ENCODE data around the gene SPSB1. TPM values are rescaled to one million over a fixed set of nuclear protein-coding genes. Genes with fewer than 3 reads are reported as not detected.

The SPSB1 gene
- total RNA-seq, 1 experiment from 2014 or later, result 2.9 TPM

DNA sequence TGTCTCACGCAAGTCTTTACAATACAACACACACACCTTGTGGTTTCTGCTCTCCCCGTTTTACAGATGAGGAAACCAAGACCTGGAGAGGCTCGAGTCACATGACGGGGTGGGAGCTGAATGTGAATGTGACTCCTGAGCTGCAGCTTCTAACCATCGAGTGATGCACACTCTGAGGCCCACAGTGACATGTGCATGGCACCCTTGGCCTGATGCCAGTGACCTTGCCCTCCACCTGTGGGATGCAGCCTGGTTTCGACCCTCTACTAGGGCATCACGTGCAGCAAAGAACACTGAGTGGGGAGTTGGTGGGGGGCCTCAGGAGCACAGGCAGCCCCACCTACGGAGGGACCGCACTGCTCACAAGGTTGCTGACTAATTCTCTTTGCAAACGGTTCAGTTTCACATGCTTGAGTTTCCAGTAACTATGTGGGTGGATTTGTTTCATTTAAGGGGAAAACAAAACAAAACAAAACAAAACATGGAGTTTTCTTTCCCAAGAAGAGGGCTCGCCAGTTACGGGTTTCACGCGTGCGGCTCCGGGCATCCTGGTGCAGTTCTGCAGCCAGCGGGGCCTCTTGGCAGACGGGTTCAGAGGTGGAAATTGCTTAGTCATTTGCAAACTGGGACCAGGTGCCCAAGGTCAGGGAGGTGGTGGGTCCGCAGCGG lies 22.9 kb downstream of the SPSB1 start:
- H2BK5ac ChIP-seq (ENCODE audit: insufficient read length, low read length), result no peak overlapping the region
- H3K79me1 ChIP-seq (ENCODE audit: insufficient read depth, low read depth, low read length, poor library complexity, severe bottlenecking), result no peaks in the 10 kb centered on the region
- no peak overlapping the region for H4K91ac ChIP-seq (ENCODE audit: insufficient read length, low read depth, low read length)
- WGBS (ENCODE audit: extremely low coverage, insufficient read length, low lambda C conversion rate), result no CpG with 5 or more reads among the region's 20 CpGs
- no peaks in the 10 kb centered on the region for H3K9me3 ChIP-seq (ENCODE audit: control insufficient read depth, low read depth, low read length)
- H3T11ph ChIP-seq (ENCODE audit: low read length), result no peak overlapping the region
- H2BK120ac ChIP-seq (ENCODE audit: low read depth, low read length, poor library complexity, severe bottlenecking), result no peak overlapping the region
- no peak for TF ChIP-seq CTCF (conservative IDR thresholded peaks at IDR 0.05)
- peaks cover 34 to 43% of the 10 kb centered on the region in 2 experiments for H3K4me1 Mint-ChIP-seq
- H3K4me3 Mint-ChIP-seq, result no peak overlapping the region
- no peak overlapping the region for H2AK5ac ChIP-seq (ENCODE audit: insufficient read length, low read length)
- H3K27ac ChIP-seq (ENCODE audit: insufficient read length, low read depth, low read length), result no peak overlapping the region
- no peak overlapping the region for H3K4ac ChIP-seq (ENCODE audit: low read depth, low read length)
- H3K9me3 Mint-ChIP-seq, result no peaks in the 10 kb centered on the region
- H4K8ac ChIP-seq (replicated peaks; ENCODE audit: insufficient read length, low read depth, low read length), result no peak overlapping the region
- no peak overlapping the region for H3K18ac ChIP-seq (ENCODE audit: insufficient read length, low read depth, low read length)
- no peak overlapping the region for H2BK20ac ChIP-seq (ENCODE audit: low read depth, low read length, poor library complexity, severe bottlenecking)
- no peak overlapping the region for H4K5ac ChIP-seq (ENCODE audit: insufficient read length, low read depth, low read length)
- peak overlapping the region; percentile 32 to 48 (median 39); a peak in 4 of 7 replicates for H3K27ac Mint-ChIP-seq
- H3K9ac ChIP-seq (ENCODE audit: extremely low read depth, insufficient read length, low read length), result no peak overlapping the region
- DNase-seq, result no peak
- H3K27me3 ChIP-seq (ENCODE audit: insufficient read depth, low read length), result no peaks in the 10 kb centered on the region
- H3K4me1 ChIP-seq (ENCODE audit: insufficient read depth, low read length), result peaks cover 6% of the 10 kb centered on the region; the same call in 1 of the 2 replicates
- H2BK15ac ChIP-seq (ENCODE audit: low read depth, low read length), result no peak overlapping the region
- no peak overlapping the region; the same call in 1 of the 2 replicates for H3K14ac ChIP-seq (ENCODE audit: insufficient read depth, low read length)
- H3K23ac ChIP-seq (ENCODE audit: insufficient read length, low read depth, low read length), result no peak overlapping the region
- H3K27me3 Mint-ChIP-seq (ENCODE audit: low read depth), result no peaks in the 10 kb centered on the region
- H3K4me2 ChIP-seq (ENCODE audit: insufficient read depth, insufficient read length, low read length), result no peak overlapping the region
- no peaks in the 10 kb centered on the region for H4K20me1 ChIP-seq (ENCODE audit: control insufficient read depth, insufficient read depth, insufficient read length)
- H2BK12ac ChIP-seq (ENCODE audit: insufficient read length, low read depth, low read length), result no peak overlapping the region
- no peaks in the 10 kb centered on the region for H3K23me2 ChIP-seq (ENCODE audit: insufficient read length, low read depth, low read length, poor library complexity, severe bottlenecking)
- H3K36me3 Mint-ChIP-seq (ENCODE audit: insufficient read depth in 1 of 3, low read depth in 3 of 3), result peaks cover 0 to 1% (median 0%) of the 10 kb centered on the region in 3 experiments; a peak in 1 of 7 replicates
- H3K56ac ChIP-seq (ENCODE audit: insufficient read length, low read depth, low read length), result no peak overlapping the region
- no peak overlapping the region for H2AFZ ChIP-seq (ENCODE audit: low read length)
- no peaks in the 10 kb centered on the region for H3K79me2 ChIP-seq (ENCODE audit: insufficient read depth, low read length)

Data from H9 (cell line).